M059J (cell line): ENCODE results near the gene ZDHHC1. TPM values are rescaled to one million over a fixed set of nuclear protein-coding genes. Genes with fewer than 3 reads are reported as not detected.
A peak's percentile ranks its signal among the peaks of the same experiment; 100 is the strongest.
"Not testable (repeated sequence)": the region's sequence is repeated elsewhere in the genome, so short reads cannot be mapped to it uniquely, and the experiment has no call there.

ENCODE experiments used
- DNase-seq: peaks from one replicate; pipeline ENCODE4 v3.0.0-alpha.2; 2012; ENCODE audit warnings: low read depth
- total RNA-seq: library from RNA; depleted of rRNA; stranded (reverse); fragments of >200 nt; shearing (Covaris generic); gene quantifications from 2 replicates; pipeline ENCODE4 v1.2.3, GENCODE V29; 2014

ZDHHC1 gene
- total RNA-seq, 1 experiment from 2014 or later = 2.3 TPM

GRCh38 chr16:67430977-67431774 is 14.9 kb upstream of the ZDHHC1 start, which contains the start of gene HSD11B2:
Gene HSD11B2, plus strand, starts transcription at chr16:67431121. Its CDS starts 128 bp downstream, at chr16:67431249.
- DNase-seq = peak; percentile 71

DNA sequence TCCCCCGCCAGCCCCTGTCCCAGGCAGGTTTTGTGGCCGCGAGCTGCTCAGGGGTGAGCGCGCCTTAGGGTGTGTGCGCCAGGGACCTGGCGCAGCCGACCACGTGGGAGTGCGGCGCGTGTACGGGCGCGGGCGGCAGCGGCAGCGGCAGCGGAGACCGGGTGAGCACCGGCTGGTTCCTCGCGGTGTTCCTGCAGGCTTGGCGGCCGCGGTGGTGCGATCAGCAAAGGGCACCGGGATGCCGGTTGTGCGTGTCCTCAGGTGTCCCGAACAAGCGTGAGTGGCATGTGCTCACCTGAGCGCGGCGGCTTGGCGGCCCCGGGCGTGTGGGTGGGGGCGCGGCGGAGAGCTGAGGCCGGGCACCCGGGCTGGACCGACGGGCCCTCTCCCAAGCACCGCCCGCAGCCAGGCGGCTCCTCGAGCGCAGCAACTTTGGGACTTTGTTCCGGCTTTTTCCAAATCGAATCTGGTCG is 14.3 kb upstream of the ZDHHC1 start:
- DNase-seq = no peak

DNA sequence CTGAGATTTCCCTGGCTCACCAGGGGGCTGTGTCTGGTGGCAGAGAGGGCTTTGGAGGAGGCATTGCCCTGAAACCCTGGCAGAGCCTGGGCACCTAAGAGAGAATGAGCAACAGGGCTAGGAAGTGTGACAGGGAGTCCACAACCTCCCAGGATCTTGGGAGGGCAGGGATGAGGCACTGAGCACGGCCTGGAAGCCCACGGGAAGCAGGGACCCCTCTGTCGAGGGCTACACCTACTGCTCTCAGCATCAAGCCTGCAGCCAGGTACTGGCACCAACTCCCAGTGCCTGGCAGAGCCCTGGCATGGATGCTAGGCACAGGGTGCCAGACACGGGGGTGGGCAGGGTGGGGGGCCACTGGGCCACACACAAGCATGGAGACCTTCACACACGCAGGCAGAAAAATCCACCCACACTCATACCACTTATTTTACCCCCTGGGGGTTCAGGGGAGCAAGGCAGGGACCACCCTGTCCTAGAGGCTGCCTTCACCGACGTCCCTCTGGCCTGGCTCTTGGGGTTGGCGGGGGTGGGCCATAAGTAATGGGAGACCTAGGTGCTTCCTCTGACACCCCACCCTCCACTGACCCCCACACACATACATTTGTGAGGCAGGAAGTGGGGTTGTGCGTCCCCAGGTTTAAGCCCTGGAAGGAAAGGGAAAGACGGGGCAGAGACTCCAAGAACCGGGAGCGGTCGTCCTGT is 13.7 kb upstream of the ZDHHC1 start:
- no peak for DNase-seq

GRCh38 chr16:67429053-67429798 is 12.9 kb upstream of the ZDHHC1 start:
- no peak for DNase-seq

DNA sequence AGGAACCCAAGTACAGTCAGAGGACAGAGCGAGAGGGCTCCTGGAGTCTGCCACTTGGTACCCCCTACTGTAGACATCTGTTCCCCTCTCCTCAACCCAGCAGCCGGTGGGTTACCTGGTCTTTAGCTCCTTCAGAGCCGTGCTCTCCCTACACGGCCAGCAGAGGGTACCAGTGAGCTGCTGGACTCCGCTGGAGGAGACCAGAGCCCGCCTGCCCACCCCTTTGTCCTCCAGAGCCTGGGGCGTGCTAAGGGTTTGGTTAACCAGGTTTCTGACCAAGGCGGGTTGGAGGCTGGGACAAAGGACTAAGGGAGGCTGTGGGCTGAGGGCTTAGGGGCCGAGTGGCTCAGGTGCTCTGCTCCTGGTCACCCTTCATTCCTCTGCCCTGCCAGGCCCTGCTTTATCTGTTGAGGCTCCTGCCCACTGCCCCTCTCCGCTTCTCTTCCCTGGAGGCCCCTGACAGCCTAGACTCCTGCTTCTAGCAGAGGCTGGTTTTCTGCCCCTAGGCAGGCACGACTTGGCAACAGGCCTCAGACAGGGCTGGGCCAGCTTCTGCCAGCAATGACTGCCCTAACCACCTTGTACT is 12.0 kb upstream of the ZDHHC1 start:
- peak; percentile 71 for DNase-seq

DNA sequence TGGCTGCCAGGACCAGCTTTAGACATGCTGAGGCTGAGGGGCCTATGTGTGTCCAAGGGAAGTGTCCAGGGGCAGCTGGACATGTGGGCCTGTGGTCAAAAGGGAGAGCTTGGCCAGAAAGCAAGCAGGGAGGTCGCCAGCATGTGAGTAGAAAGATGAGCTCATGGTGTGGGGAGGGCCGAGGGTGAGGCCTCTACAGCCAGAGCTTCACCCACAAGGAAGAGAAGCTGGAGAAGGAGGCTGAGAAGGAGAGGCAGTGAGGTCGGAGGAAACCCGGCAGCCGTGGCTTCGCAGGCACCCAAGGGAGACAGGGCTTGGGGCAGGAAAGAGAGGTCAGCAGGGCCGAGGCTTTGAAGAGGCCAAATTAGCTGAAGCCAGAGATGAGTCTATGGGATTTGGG is 10.7 kb upstream of the ZDHHC1 start:
- no peak for DNase-seq

DNA sequence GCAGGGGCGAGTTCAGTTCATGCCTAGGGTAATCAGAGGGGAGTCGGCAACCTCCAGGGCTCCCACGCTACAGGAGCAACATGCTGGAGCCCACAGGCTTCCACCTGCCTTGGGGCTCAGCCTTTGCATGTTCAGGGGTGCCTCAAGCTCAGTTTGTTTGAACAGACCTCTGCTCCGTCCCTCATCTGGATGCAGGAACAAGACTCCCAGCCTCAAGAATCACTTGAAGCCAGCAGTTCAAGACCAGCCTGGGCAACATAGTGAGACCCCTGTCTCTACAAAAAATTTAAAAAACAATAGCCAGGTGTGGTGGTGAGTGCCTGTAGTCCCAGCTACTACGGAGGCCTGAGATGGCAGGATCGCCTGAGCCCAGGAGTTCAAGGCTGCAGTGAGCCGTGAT is 9.7 kb upstream of the ZDHHC1 start:
- DNase-seq = no peak

DNA sequence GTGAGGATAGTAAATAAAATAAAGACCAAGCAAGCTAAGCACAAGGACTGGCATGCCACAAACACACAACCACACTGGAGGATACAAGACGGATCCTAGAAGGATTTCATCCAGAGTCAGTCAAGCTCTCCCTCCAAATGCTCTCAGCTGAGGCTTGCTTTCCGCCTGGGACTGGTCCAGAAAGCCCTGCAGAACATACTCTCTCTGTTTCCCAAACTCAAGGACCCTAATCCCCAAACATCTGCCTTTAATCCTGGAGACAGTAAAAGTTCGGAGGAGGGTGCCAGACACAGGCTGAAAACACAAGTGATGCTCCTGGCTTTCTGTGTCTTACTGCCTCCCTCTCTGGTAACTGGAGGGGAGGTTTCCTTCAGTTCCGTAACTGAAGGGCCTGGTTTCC is 9.3 kb upstream of the ZDHHC1 start:
- no peak for DNase-seq

DNA sequence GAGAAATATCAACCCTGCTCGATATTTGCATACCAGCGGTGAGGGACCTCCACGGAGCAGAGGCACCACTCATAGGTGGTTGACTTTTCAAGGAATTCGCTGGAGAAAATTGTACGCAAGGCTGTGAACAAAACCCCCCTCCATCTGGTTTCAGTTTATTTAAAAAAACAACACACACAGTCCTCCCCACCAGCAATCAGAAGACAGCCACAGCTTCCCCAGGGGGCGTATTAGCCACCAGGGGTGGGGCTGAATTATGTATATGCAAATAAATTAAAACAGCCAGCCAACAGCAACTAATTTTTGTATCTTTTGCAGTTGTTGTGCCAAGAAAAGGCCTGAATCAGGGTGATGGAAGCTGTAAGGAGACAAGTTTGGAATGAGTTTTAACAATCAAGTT is 8.8 kb upstream of the ZDHHC1 start:
- no peak for DNase-seq

GRCh38 chr16:67424261-67424615 is 8.0 kb upstream of the ZDHHC1 start:
- no peak for DNase-seq

DNA sequence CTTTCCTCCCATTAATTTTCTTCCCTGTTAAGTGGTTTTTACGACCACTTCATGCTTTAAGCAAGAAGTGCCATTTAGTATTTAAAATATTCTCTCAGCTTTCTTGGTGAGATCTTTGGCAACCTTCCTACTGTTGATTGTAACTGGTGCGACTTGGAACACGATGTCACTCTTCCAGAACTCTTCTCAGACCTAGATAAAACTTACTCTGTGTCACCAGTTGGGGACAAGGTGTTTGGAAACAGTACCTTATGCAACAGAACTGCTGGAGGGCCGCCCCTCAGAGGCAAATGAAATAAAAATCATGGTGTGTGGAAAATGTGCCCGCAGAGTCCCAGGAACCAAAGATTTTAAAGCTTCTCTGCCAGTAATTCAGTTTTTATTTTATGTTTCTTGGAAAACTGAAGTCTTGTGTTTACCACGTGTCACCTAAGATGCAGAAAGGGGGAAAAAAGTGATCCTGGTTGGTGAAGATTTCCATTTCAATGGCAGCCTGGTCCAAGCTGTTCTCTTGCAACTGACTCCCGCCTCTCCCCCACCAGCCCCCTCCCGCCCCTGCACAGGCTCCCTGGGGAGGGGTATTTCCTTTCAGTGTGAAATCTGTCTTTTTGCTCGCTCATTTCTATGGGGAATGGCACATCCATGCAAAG is 7.5 kb upstream of the ZDHHC1 start:
- DNase-seq = no peak

GRCh38 chr16:67423015-67423414 is 6.7 kb upstream of the ZDHHC1 start:
- no peak for DNase-seq

DNA sequence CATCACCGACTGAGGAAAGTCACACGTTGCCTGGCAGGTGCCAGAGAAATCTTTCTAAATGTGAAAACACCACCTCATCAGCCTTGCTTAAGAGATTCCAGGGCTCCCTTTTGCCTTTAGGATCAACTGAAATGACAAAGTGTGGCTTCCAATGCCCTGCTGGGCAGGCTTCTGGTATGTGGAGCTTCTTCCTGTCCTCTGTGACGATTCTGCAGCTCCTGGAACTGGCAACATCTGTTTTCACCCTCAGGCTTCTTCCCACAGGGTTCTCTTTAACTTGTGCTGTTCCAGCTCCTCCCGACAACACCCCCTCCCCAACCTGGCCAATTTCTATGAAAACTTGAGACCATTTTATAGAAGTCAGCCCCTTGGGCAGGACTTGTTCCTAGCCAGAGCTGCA is 4.8 kb upstream of the ZDHHC1 start:
- DNase-seq = no peak

- no peak for DNase-seq
Measured at GRCh38 chr16:67419931-67420330, 3.7 kb upstream of the ZDHHC1 start.

- peak; percentile 48 for DNase-seq
Measured at GRCh38 chr16:67419502-67419901, 3.2 kb upstream of the ZDHHC1 start.

DNA sequence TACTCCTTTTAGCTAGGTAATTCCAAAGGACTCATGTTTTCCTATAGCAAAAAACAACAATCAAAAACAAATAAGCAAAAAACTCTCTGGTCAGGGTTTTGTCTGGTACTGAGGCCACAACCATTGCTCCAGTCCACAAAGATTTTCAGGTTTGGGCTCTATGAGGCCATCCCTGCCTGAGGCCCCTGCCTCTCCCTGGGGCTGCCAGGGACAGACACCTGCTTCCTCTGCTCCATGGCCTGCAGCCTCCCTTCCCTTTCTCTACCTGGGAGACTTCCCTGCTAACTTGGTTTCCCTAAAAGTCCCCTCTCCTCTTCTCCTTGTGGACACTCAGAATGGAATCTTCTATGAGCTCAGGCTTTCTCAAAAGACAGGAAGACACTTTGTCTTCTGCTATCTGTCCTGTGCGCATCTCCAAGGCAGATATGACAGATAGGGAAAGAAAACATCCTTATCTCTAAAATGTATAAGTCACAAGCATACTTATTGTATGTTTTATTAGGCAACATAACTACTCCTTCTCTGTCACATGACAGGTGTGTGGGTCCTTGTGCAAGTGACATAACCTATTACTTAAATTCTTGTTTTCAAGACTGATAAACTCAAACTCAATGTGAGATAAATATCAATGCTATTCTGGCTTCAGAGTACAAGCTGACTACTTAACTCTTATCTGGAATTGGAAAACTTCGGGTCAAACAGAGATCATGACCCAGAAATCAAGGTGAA is 1.2 kb upstream of the ZDHHC1 start:
- no peak for DNase-seq

DNA sequence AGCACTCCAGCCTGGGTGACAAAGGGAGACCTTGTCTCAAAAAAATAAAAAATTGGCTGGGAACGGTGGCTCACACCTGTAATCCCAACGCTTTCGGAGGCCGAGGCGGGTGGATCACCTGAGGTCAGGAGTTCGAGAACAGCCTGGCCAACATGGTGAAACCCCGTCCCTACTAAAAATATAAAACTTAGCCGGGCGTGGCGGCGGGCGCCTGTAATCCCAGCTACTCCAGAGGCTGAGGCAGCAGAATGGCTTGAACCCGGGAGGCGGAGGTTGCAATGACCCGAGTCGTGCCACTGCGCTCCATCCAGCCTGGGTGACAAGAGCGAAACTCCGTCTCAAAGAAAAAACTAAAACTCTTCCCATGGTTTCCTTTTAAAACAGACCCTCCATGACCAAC is 856 bp downstream of the ZDHHC1 start:
- DNase-seq = not testable (repeated sequence)

GRCh38 chr16:67413978-67414911 is 2.0 kb downstream of the ZDHHC1 start:
- DNase-seq = no peak

- DNase-seq = no peak
Measured at GRCh38 chr16:67412294-67412693, 4.0 kb downstream of the ZDHHC1 start.

DNA sequence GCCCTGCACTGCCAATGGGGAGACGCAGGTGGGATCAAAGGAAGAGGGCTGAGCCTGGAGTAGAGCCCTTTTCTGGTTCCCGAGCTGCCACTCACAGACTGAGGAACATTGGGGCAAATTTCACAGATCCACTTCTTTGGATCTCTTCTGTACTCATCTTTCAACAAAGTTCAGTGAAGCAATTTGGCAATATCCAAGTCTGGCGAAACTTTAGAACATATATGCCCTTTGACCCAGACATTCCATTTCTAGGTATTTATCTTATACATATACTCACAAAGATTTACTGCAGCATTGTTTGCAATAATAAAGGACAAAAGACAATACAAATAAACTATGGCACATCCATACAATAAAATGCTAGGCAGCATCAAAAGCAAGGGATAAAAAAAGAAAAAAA is 4.9 kb downstream of the ZDHHC1 start:
- DNase-seq = no peak
